ENCODE results near the gene MROH9. TPM values are rescaled to one million over a fixed set of nuclear protein-coding genes. Genes with fewer than 3 reads are reported as not detected.

Gene MROH9
- total RNA-seq, 2 experiments from 2014 or later = not detected

DNA sequence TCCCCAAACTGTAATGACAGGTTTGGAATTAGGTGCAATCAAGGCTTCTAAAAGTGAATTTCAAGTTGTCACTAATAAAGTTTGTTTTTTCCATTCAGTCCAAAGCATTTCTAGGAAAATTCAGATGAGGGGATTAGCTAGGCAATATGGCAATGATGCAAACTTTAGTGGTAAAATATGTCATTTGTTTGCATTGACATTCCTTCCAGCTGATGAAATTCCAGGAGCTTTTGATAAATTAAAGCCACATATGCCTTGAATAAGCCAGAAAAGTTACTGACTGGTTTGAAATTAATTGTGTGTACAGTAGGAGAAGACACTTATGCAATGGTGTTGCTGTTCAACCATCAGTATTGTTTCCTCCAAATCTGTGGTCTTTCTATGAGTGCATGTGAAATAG lies 57.8 kb downstream of the MROH9 start:
- POLR2A ChIA-PET = no interaction called here
- no peaks in the 10 kb centered on the region for H3K9me3 Mint-ChIP-seq
- no peak for DNase-seq
- H3K4me1 Mint-ChIP-seq = no peaks in the 10 kb centered on the region
- no peaks in the 10 kb centered on the region for H3K36me3 Mint-ChIP-seq (ENCODE audit: low read depth)
- H3K4me3 Mint-ChIP-seq = no peak overlapping the region
- no peaks in the 10 kb centered on the region for H3K27me3 Mint-ChIP-seq
- no peak overlapping the region for H3K27ac Mint-ChIP-seq
- CTCF ChIA-PET = no interaction called here

DNA sequence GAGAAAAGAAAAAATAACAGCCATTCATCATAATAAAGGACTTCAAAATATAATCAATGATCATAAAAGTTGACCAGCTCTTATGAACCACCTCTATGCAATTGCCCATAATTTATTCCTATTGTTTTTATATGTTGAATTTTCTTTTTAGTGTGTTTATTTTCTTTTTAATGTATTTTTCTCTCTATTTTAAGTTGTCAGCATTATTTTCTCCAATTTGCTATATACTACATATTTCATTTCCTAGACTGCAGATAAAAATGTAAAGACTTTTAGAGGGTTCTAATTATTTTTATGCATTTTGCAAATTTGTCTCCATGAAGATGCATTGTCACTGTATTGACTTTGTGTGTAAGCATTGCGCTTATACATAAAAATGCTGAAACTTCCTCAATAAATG lies 58.4 kb downstream of the MROH9 start:
- Mint-ChIP-seq H3K4me3 (no peak overlapping the region), H3K36me3 (ENCODE audit: low read depth) (no peaks in the 10 kb centered on the region), H3K9me3 (no peaks in the 10 kb centered on the region), H3K27me3 (no peaks in the 10 kb centered on the region), H3K27ac (no peak overlapping the region), H3K4me1 (no peaks in the 10 kb centered on the region)
- no peak for DNase-seq
- CTCF ChIA-PET = no interaction called here
- POLR2A ChIA-PET = no interaction called here

DNA sequence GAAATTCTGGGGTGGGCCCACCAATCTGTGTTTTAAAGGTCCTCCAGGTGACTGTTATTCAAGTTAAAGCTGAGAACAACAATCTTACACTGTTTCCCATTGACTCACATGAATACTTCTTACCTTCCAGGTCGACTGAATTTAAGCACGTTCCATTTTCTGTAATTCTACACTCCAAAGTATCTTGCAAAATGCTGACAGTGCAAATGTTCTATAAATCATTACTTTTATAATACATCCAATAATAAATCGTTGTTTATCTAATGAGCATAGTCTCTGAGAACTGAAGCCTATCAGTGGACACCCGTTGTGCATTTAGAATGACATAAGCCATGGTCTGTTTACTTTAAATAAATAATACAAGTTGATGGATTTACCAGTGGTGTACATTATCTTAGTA lies 79.5 kb downstream of the MROH9 start:
- Mint-ChIP-seq H3K4me3 (no peak overlapping the region), H3K9me3 (no peaks in the 10 kb centered on the region), H3K4me1 (no peaks in the 10 kb centered on the region), H3K27ac (no peak overlapping the region), H3K27me3 (no peaks in the 10 kb centered on the region), H3K36me3 (ENCODE audit: low read depth) (no peaks in the 10 kb centered on the region)
- ChIA-PET POLR2A (no interaction called here), CTCF (no interaction called here)
- DNase-seq = no peak

DNA sequence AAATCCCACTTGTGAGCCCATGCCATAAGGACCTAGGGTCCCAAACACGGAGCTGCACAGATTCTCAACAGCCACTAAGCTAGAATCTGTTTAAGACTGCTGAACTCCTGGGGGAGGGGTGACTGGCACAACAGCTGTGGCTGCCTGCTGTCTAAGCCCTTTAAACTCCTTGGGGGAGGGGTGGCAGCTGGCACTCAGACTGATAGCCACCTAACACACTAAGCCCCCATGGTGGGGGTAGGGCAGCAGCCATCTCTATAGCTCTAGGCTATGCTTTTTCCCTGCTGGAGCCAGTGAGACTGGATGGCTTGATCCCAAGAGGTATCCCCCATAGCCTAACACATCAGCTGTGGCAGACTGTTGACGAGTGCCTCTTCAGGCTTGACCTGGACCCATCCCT lies 82.1 kb downstream of the MROH9 start:
- H3K4me1 Mint-ChIP-seq = no peaks in the 10 kb centered on the region

DNA sequence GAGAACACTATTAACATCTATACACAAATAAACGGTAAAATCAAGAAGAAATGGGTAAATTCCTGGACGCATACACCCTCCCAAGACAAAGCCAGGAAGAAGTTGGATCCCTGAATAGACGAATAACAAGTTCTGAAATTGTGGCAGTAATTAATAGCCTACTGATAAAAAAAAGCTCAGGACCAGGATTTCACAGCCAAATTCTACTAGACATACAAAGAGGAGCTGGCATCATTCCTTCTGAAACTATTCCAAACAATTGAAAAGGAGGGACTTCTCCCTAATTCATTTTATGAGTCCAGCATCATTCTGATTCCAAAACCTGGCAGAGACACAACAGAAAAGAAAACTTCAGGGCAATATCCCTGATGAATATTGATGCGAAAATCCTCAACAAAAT lies 84.6 kb downstream of the MROH9 start:
- ChIA-PET POLR2A (no interaction called here), CTCF (no interaction called here)
- Mint-ChIP-seq H3K9me3 (no peaks in the 10 kb centered on the region), H3K27ac (no peak overlapping the region), H3K4me1 (no peaks in the 10 kb centered on the region), H3K4me3 (no peak overlapping the region), H3K27me3 (no peaks in the 10 kb centered on the region), H3K36me3 (ENCODE audit: low read depth) (no peaks in the 10 kb centered on the region)
- DNase-seq = no peak

More for the DNA sequence above, 82.1 kb downstream of the MROH9 start:
- H3K27ac Mint-ChIP-seq = no peak overlapping the region
- H3K27me3 Mint-ChIP-seq = no peaks in the 10 kb centered on the region
- no peaks in the 10 kb centered on the region for H3K36me3 Mint-ChIP-seq (ENCODE audit: low read depth)
- DNase-seq = no peak
- POLR2A ChIA-PET = no interaction called here
- CTCF ChIA-PET = no interaction called here
- H3K4me3 Mint-ChIP-seq = no peak overlapping the region
- no peaks in the 10 kb centered on the region for H3K9me3 Mint-ChIP-seq

DNA sequence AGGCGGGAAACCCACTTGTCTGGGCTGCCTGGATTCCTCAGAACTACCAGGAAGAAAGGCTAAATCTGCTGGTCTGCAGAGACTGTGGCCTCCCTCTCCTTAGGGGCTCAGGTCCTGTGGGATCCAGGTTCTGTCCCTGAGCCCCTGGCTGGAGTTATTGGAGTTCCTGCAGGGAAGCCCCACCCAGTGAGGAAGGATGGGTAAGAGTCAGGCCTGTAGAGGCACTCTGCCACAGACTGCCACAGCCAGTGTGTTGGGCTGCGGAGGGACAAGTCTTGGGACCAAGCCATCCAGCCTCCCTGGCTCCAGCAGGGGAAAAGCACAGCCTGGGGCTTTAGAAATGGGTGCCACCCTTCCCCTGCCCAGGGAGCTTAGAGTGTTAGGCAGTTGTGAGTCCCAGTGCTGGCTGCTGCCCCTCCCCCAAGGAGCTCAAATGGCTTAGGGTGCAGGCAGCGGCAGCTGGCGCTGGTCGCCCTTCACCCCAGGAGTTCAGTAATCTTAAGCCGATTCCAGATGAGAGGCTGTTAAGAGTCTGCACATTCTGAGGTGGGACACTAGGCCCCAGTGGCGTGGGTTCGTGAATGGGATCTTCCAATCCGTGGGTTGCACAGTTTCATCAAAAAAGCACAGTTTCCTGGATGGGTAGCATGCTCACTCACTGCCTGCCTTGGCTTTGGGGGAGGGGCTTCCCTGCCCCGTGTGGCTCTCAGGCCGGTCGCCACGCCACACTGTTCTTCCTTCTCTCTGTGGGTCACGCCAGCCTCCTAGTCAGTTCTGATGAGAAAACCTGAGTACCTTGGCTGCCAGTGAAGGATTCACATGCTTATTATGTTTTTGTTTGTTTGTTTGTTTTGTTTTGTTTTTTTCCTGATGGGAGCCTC lies 97.7 kb downstream of the MROH9 start:
- H3K4me3 Mint-ChIP-seq = no peak overlapping the region
- DNase-seq = no peak
- no peaks in the 10 kb centered on the region for H3K27me3 Mint-ChIP-seq
- POLR2A ChIA-PET = no interaction called here
- H3K27ac Mint-ChIP-seq = no peak overlapping the region
- CTCF ChIA-PET = no interaction called here
- H3K36me3 Mint-ChIP-seq (ENCODE audit: low read depth) = no peaks in the 10 kb centered on the region
- H3K4me1 Mint-ChIP-seq = no peaks in the 10 kb centered on the region
- no peaks in the 10 kb centered on the region for H3K9me3 Mint-ChIP-seq

DNA sequence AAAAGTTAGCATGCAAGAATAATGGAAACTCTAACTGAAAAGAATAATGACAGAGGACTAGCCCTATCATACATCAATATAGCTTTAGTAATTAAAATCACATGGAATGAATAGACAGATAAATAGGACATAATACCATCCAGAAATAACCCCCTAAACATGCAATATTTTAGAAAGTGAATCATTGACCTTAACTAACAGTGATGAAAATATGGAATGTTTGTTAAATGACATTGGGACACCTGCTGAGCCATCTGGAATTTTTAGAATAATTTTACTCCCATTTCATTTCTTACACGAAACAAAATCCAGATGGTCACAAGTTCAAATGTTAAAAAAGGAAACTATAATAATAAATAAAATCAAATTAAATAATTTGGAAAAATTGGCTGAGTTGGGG lies 102.3 kb downstream of the MROH9 start:
- H3K9me3 Mint-ChIP-seq = no peaks in the 10 kb centered on the region
- no peak overlapping the region for H3K4me3 Mint-ChIP-seq
- no peaks in the 10 kb centered on the region for H3K4me1 Mint-ChIP-seq
- POLR2A ChIA-PET = no interaction called here
- H3K36me3 Mint-ChIP-seq (ENCODE audit: low read depth) = no peaks in the 10 kb centered on the region
- CTCF ChIA-PET = no interaction called here
- H3K27me3 Mint-ChIP-seq = peaks cover 2% of the 10 kb centered on the region
- no peak overlapping the region for H3K27ac Mint-ChIP-seq
- DNase-seq = no peak

DNA sequence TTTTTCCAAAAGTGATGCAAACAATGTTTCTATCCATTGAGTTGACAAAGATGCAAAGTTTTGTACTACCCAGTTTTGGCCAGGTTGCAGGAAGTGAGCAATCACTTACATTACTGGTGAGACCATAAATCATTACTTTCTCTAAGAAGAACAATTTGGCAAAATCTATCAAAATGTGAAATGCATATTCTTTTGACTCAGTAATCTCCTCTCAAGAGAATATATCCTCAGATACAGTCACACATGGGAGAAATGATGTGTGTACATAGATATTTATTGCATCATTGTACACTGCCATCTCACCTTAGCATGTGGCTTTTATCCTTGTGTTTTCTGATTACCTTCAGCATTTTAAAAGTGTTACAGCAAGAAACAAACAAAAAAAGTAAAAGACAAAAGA lies 103.0 kb downstream of the MROH9 start:
- ChIA-PET POLR2A (no interaction called here), CTCF (no interaction called here)
- no peaks in the 10 kb centered on the region for H3K9me3 Mint-ChIP-seq
- H3K27ac Mint-ChIP-seq = no peak overlapping the region
- no peaks in the 10 kb centered on the region for H3K36me3 Mint-ChIP-seq (ENCODE audit: low read depth)
- no peak for DNase-seq
- no peak overlapping the region for H3K4me3 Mint-ChIP-seq
- H3K4me1 Mint-ChIP-seq = no peaks in the 10 kb centered on the region
- H3K27me3 Mint-ChIP-seq = peaks cover 2% of the 10 kb centered on the region

DNA sequence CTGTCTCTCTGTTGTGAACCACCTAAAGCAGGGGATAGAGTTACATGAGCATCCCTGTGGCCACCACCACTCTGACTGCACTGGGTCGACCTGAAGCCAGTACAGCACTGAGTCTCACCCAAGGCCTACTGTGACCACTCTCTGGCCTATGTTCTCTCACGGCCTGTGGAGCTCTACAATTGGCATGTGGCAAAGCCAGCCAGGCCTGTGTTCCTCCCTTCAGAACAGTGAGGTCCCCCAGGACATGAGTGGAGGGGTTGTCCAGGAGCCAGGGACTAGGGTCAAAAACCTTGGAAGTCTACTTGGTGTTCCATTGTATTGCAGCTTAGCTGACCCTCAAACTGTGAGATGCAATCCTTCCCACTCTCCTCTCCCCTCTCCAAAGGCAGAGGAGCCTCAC lies 112.7 kb downstream of the MROH9 start:
- H3K9me3 Mint-ChIP-seq = peaks cover 4% of the 10 kb centered on the region
- H3K4me1 Mint-ChIP-seq = no peaks in the 10 kb centered on the region
- CTCF ChIA-PET = no interaction called here
- no peak overlapping the region for H3K27ac Mint-ChIP-seq
- no peak overlapping the region for H3K4me3 Mint-ChIP-seq
- POLR2A ChIA-PET = no interaction called here
- H3K36me3 Mint-ChIP-seq (ENCODE audit: low read depth) = no peaks in the 10 kb centered on the region
- no peaks in the 10 kb centered on the region for H3K27me3 Mint-ChIP-seq
- no peak for DNase-seq

DNA sequence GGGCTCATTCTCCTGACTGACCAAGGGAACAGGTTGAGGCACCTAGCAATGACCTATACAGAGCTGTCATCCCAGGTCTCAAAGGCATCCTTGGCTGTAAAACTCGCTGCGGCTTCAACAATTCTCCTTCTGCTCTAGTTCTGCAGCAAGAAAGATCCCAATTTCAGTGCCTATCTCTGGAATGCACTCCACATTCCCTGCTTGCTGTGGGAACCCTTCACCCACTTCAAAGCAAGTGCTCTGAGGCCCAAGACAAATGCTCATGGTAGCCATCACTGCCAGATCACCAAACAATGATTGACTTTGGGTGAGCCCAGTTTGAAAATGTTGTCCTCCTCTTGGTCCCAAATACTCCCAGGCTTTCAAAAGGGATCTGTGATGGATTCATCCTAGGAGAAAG lies 117.6 kb downstream of the MROH9 start:
- H3K27ac Mint-ChIP-seq = no peak overlapping the region
- DNase-seq = no peak
- H3K9me3 Mint-ChIP-seq = peaks cover 2% of the 10 kb centered on the region
- H3K4me3 Mint-ChIP-seq = no peak overlapping the region
- CTCF ChIA-PET = no interaction called here
- H3K27me3 Mint-ChIP-seq = no peaks in the 10 kb centered on the region
- H3K36me3 Mint-ChIP-seq (ENCODE audit: low read depth) = no peaks in the 10 kb centered on the region
- POLR2A ChIA-PET = no interaction called here
- no peaks in the 10 kb centered on the region for H3K4me1 Mint-ChIP-seq

DNA sequence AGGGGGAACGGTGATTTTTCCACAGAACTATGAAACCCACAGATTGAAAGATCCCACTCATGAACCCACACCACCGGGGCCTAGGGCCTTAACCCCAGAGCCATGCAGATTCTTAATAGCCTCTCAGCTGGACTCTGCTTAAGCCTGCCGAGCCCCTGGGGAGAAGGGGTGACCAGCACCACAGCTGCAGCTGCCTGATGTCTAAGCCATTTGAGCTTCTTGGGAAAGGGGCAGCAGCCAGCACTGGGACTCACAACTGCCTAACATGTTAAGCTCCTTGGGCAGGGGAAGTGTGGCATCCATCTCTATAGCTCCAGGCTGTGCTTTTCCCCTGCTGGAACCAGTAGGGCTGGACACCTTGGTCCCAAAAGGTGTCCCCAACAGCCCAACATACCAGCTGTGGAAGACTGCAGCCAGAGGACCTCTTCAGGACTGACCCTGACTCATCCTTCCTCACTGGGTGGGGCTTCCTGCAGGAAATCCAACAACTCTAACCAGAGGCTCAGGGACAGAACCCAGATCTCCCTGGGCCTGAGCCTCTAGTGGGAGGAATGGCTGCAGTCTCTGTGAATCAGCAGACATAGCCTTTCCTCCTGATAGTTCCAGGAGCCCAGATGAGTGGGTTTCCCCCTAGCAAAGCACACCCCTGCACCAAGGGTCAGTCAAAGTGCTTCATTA lies 120.8 kb downstream of the MROH9 start:
- Mint-ChIP-seq H3K4me3 (no peak overlapping the region), H3K27ac (no peak overlapping the region), H3K4me1 (no peaks in the 10 kb centered on the region), H3K36me3 (ENCODE audit: low read depth) (no peaks in the 10 kb centered on the region), H3K9me3 (no peaks in the 10 kb centered on the region), H3K27me3 (no peaks in the 10 kb centered on the region)
- CTCF ChIA-PET = no interaction called here
- no peak for DNase-seq
- POLR2A ChIA-PET = no interaction called here

DNA sequence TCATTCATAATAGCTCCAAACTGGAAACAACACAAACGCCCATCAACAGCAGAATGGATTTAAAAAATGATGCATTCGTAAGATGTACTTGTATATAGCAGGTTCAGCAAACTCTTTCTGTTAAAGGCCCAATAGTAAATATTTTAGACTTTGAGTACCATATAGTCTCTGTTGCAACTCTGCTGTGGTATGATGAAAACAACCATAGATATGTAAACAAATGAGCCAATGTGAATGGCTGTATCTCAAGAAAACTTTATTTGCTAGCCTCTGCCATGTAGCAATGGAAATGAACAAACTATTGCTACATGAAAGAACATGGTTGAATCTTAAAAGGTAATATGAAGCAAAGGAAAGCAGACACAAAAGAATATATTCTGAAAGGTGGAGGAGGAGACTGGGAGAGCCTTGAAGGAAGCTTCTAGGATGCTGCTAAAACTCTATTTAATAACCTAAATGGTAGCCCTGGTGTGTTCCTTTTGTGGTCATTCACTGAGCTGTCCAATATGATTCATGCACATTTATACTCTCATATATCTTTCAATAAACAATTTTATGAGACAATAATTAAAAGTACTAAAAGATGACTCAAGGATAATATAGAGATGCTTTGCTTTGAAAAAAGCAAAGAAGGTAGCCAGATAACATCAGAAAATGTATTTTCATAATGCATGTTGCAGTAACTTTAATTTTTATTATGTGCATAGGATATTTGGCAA lies 126.2 kb downstream of the MROH9 start:
- Mint-ChIP-seq H3K36me3 (ENCODE audit: low read depth) (no peaks in the 10 kb centered on the region), H3K4me1 (no peaks in the 10 kb centered on the region), H3K27ac (no peak overlapping the region), H3K27me3 (no peaks in the 10 kb centered on the region), H3K9me3 (no peaks in the 10 kb centered on the region), H3K4me3 (no peak overlapping the region)
- CTCF ChIA-PET = no interaction called here
- POLR2A ChIA-PET = no interaction called here
- no peak for DNase-seq

DNA sequence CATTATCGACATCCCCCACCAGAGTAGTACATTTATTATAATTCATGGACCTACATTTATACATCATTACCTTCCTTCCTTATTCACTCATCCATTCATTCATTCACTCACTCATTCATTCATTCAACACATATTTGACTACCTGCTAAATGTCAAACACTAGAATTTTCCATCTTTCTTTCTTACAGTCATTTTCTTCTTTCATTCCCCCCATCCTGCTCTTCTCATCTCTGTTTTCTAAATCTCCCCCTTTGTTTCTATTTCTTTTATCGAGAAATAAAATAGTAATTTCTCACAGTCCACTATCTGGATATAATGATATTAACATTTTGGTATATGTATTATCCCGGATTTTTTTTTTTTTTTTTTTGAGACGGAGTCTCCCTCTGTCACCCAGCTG lies 127.6 kb downstream of the MROH9 start:
- no peak overlapping the region for H3K27ac Mint-ChIP-seq

DNA sequence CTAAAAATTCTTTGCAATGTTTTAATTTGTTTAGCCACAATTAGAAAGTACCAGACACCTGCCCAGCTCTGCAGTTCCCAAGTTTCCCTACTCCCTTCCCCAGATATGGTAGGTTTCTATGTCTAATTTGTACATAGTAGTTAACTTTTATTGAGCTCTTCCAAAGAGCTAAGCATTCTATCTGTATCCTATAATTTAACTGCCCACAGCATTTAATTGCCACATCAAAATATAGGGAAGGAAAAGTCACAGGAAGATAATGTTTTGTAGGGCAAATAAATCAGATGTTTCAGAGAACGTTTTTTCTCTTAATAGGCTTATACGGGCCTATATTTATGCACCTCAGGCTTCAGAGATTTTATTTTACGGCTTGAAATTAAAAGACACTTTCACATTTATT lies 139.7 kb downstream of the MROH9 start:
- H3K4me3 Mint-ChIP-seq = no peak overlapping the region
- ChIA-PET POLR2A (no interaction called here), CTCF (interaction anchor here (0.7 kb wide), 1 partner anchor 13 kb away, joined by 3 read pairs; no protein-coding TSS in a partner anchor)
- peaks cover 2% of the 10 kb centered on the region for H3K9me3 Mint-ChIP-seq
- H3K36me3 Mint-ChIP-seq (ENCODE audit: low read depth) = no peaks in the 10 kb centered on the region
- no peaks in the 10 kb centered on the region for H3K4me1 Mint-ChIP-seq
- H3K27me3 Mint-ChIP-seq = no peaks in the 10 kb centered on the region
- H3K27ac Mint-ChIP-seq = no peak overlapping the region
- no peak for DNase-seq

More for the DNA sequence above, 127.6 kb downstream of the MROH9 start:
- POLR2A ChIA-PET = no interaction called here
- peaks cover 2% of the 10 kb centered on the region for H3K27me3 Mint-ChIP-seq
- no peaks in the 10 kb centered on the region for H3K36me3 Mint-ChIP-seq (ENCODE audit: low read depth)
- H3K4me3 Mint-ChIP-seq = no peak overlapping the region
- H3K9me3 Mint-ChIP-seq = no peaks in the 10 kb centered on the region
- no peaks in the 10 kb centered on the region for H3K4me1 Mint-ChIP-seq
- no peak for DNase-seq
- CTCF ChIA-PET = no interaction called here

Measured in activated CD4-positive, alpha-beta memory T cell treated with anti-CD3 and anti-CD28 coated beads, Interleukin-2, amount 10 ng/mL, durations not matched to agents 7 days and 5 days (primary cell).